Measurements from ENCODE around the gene FOCAD. TPM values are rescaled to one million over a fixed set of nuclear protein-coding genes. Genes with fewer than 3 reads are reported as not detected.

FOCAD gene
- 39.3 and 53.0 TPM in 2 replicates for total RNA-seq

GRCh38 chr9:20684035-20684874 is at the start of gene FOCAD:
Gene FOCAD (plus strand): TSS chr9:20684259. CDS start chr9:20715354, 31,095 bp downstream.

DNA sequence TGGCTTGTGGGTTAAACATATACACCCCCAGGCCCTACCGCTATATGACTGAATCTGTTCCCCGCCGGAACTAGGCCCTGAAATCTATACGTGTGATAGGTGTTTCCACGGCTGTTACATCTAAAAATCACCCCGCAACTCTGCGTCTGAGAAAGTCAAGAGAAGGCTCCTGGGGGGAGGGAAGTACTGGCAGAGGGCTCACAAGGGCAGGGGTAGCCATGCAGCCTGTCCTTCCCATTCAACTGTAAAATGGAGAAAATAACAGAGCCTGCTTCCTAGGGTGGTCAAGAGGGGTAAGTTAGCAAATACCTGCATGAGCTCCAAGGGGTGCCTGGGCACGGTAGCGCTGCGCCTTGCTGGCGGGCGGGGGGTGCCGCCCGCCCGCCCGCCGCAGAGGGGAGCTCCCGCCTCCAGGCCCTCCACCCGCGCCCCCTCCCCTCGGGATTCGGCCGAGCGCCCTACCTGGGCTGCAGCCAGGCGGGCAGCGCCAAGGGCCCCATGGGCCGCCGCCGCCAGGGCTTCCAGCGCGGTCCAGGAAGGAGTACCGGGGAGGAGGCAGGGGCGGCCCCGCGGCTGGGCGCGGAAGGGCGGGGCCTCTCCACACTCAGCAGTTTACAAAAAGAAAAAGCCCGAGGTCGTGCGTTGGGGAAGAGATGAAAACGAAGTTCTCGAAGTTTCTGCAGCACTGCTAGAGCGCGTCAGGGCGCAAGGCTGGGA is 347.2 kb downstream of the FOCAD start, which contains the start of gene HACD4:
Gene HACD4 (minus strand): TSS at position 550 of the 717 bp plus-strand sequence. CDS start 50 bp downstream, at position 500.

Other genes with a start within 250 kb of the FOCAD start
- gene MLLT3, start 61.8 kb upstream of the FOCAD start, total RNA-seq: 20.5 and 27.7 TPM in 2 replicates